Karpas-422 (cell line): ENCODE measurements around the gene CYLD. TPM values are rescaled to one million over a fixed set of nuclear protein-coding genes. Genes with fewer than 3 reads are reported as not detected.

Experiments
- DNase-seq: peaks from one replicate; pipeline ENCODE4 v3.0.0-alpha.2; 2015
- H2AFZ ChIP-seq: fragments of 200-600 bp; sonication (generic); 2 replicates; pipeline ENCODE4 v1.6.1; 2014; ENCODE audit warnings: antibody characterized with exemption, low read length, mixed read lengths
- H3K27ac ChIP-seq: fragments of 200-600 bp; sonication (generic); 2 replicates; pipeline ENCODE4 v1.5.1; 2014; ENCODE audit warnings: mild to moderate bottlenecking, low read length, moderate library complexity
- H3K27me3 ChIP-seq: fragments of 200-600 bp; sonication (generic); 2 replicates; pipeline ENCODE4 v1.6.1; 2014; ENCODE audit warnings: low read length, mixed read lengths
- H3K36me3 ChIP-seq: fragments of 200-600 bp; sonication (generic); 2 replicates; pipeline ENCODE4 v1.6.1; 2014; ENCODE audit warnings: low read length, mixed read lengths; ENCODE audit not compliant: insufficient read depth
- H3K4me1 ChIP-seq: fragments of 200-600 bp; sonication (generic); 2 replicates; pipeline ENCODE4 v1.6.1; 2014; ENCODE audit warnings: mild to moderate bottlenecking, low read length, mixed read lengths
- H3K4me2 ChIP-seq: fragments of 200-600 bp; sonication (generic); 2 replicates; pipeline ENCODE4 v1.6.1; 2014; ENCODE audit warnings: low read length, low read depth, mild to moderate bottlenecking; ENCODE audit not compliant: poor library complexity, severe bottlenecking
- H3K4me3 ChIP-seq: fragments of 200-600 bp; sonication (generic); 2 replicates; pipeline ENCODE4 v1.5.1; 2014; ENCODE audit warnings: mild to moderate bottlenecking, antibody characterized with exemption, low read length, mixed read lengths
- H3K79me2 ChIP-seq: fragments of 200-600 bp; sonication (generic); 2 replicates; pipeline ENCODE4 v1.6.1; 2014; ENCODE audit warnings: mild to moderate bottlenecking, low read length, mixed read lengths
- H3K9ac ChIP-seq: fragments of 200-600 bp; sonication (generic); 2 replicates; pipeline ENCODE4 v1.6.0; 2014; ENCODE audit warnings: low read length
- H3K9me2 ChIP-seq: fragments of 200-600 bp; sonication (generic), shearing (Covaris generic); replicated peaks from 2 replicates; pipeline ENCODE4 v1.6.0; 2014; ENCODE audit warnings: mild to moderate bottlenecking, low read length, moderate library complexity; ENCODE audit not compliant: insufficient read depth
- H3K9me3 ChIP-seq: fragments of 300-700, 200-600 bp; sonication (generic); 2 replicates; pipeline ENCODE4 v1.6.1; 2014; ENCODE audit warnings: low read length, mixed read lengths
- H4K20me1 ChIP-seq: fragments of 200-600 bp; sonication (generic); 2 replicates; pipeline ENCODE4 v1.6.1; 2014; ENCODE audit warnings: mild to moderate bottlenecking, antibody characterized with exemption, low read length, low read depth; ENCODE audit not compliant: insufficient read depth
- total RNA-seq: library from RNA; depleted of rRNA; stranded (reverse); fragments of >200 nt; shearing (Covaris generic); gene quantifications from 2 replicates; pipeline ENCODE4 v1.2.3, GENCODE V29; 2014; ENCODE audit warnings: low replicate concordance

CYLD gene
- total RNA-seq, 1 experiment from 2014 or later = 44.4 TPM

- H3K9me2 ChIP-seq = no peaks in the 10 kb centered on the region
- no peaks in the 10 kb centered on the region for H3K79me2 ChIP-seq
- no peaks in the 10 kb centered on the region for H3K27me3 ChIP-seq
- no peak overlapping the region for H3K9ac ChIP-seq
- H2AFZ ChIP-seq = no peak overlapping the region
- H3K4me2 ChIP-seq = no peak overlapping the region
- no peak overlapping the region for H3K27ac ChIP-seq
- H4K20me1 ChIP-seq = no peaks in the 10 kb centered on the region
- peaks cover 25% of the 10 kb centered on the region for H3K36me3 ChIP-seq
- H3K4me3 ChIP-seq = no peak overlapping the region
- no peak for DNase-seq
- H3K9me3 ChIP-seq = no peaks in the 10 kb centered on the region
- H3K4me1 ChIP-seq = no peaks in the 10 kb centered on the region
Observed at GRCh38 chr16:50789757-50790156, 47.9 kb downstream of the CYLD start.

- Histone ChIP-seq H3K36me3 (peaks cover 19% of the 10 kb centered on the region), H3K4me3 (no peak overlapping the region), H3K9ac (no peak overlapping the region), H3K27me3 (no peaks in the 10 kb centered on the region), H3K9me3 (no peaks in the 10 kb centered on the region), H4K20me1 (no peaks in the 10 kb centered on the region), H3K79me2 (no peaks in the 10 kb centered on the region), H3K4me2 (no peak overlapping the region), H3K4me1 (no peaks in the 10 kb centered on the region), H3K27ac (no peak overlapping the region), H2AFZ (no peak overlapping the region), H3K9me2 (no peaks in the 10 kb centered on the region)
- DNase-seq = no peak
Observed at GRCh38 chr16:50791522-50791921, 49.6 kb downstream of the CYLD start.

- peaks cover 3% of the 10 kb centered on the region; the same call in 1 of the 2 replicates for H3K36me3 ChIP-seq
Observed at GRCh38 chr16:50796829-50797228, 54.9 kb downstream of the CYLD start.

GRCh38 chr16:50797456-50797855, 55.6 kb downstream of the CYLD start:
- no peaks in the 10 kb centered on the region for H3K79me2 ChIP-seq
- H3K9me3 ChIP-seq = no peaks in the 10 kb centered on the region
- H3K9ac ChIP-seq = no peak overlapping the region
- H3K4me3 ChIP-seq = no peak overlapping the region
- no peaks in the 10 kb centered on the region for H3K27me3 ChIP-seq
- no peak overlapping the region for H2AFZ ChIP-seq
- no peak overlapping the region for H3K4me2 ChIP-seq
- no peaks in the 10 kb centered on the region for H4K20me1 ChIP-seq
- no peaks in the 10 kb centered on the region for H3K9me2 ChIP-seq
- DNase-seq = no peak
- H3K4me1 ChIP-seq = no peaks in the 10 kb centered on the region
- H3K36me3 ChIP-seq = peaks cover 3% of the 10 kb centered on the region; the same call in 1 of the 2 replicates
- H3K27ac ChIP-seq = no peak overlapping the region

More at GRCh38 chr16:50796829-50797228, 54.9 kb downstream of the CYLD start:
- Histone ChIP-seq H2AFZ (no peak overlapping the region), H4K20me1 (no peaks in the 10 kb centered on the region), H3K27me3 (no peaks in the 10 kb centered on the region), H3K79me2 (no peaks in the 10 kb centered on the region), H3K9me3 (no peaks in the 10 kb centered on the region), H3K27ac (no peak overlapping the region), H3K4me1 (no peaks in the 10 kb centered on the region), H3K4me2 (no peak overlapping the region), H3K4me3 (no peak overlapping the region), H3K9me2 (no peaks in the 10 kb centered on the region), H3K9ac (no peak overlapping the region)
- DNase-seq = no peak

DNA sequence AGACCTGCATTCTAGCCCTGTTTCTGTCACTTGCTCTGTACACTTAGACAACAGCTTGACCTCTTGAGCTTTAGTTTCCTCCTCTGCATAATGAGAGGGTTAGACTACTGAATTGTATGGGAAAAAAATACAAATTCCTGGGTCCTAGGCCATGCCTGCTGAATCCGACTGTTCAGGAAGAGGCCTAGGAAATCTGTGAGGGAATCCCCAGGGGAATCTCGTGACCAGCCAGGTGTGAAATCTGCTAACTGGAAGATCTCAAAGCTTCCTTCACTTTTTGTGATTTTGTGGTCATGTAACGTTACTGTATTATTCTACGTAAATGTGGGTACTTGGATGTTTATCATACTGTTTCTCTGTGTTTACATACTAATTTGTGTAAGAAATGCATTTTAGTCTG, 58.2 kb downstream of the CYLD start:
- Histone ChIP-seq H3K27ac (no peak overlapping the region), H3K9me3 (no peaks in the 10 kb centered on the region), H3K36me3 (no peaks in the 10 kb centered on the region), H4K20me1 (no peaks in the 10 kb centered on the region), H3K27me3 (no peaks in the 10 kb centered on the region), H3K4me1 (no peaks in the 10 kb centered on the region), H3K9ac (no peak overlapping the region), H3K4me2 (no peak overlapping the region), H3K9me2 (no peaks in the 10 kb centered on the region), H3K79me2 (no peaks in the 10 kb centered on the region), H2AFZ (no peak overlapping the region), H3K4me3 (no peak overlapping the region)
- no peak for DNase-seq

DNA sequence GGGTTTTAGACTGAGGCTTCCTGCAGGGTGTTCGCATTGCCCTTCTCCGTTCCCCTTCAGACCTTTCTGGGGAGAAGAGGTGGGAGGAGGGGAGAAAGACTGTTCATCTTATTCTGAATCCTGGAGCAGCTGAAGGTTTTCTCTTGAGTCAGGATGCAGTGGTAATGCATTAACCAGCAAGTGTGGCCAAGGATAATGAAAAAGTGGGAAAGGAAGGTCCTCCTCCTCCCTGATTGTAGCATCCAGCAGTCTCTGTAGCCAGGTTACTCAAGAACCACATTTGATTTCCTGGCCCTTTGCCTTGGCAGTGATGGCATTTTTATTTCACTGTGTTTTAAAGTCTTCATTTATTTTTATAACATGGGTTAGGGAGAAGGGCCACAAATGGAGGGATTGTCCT, 59.1 kb downstream of the CYLD start:
- no peak for DNase-seq
- H4K20me1 ChIP-seq = no peaks in the 10 kb centered on the region
- H3K27ac ChIP-seq = no peak overlapping the region
- no peaks in the 10 kb centered on the region for H3K79me2 ChIP-seq
- H3K9me3 ChIP-seq = no peaks in the 10 kb centered on the region
- no peak overlapping the region for H3K4me2 ChIP-seq
- no peaks in the 10 kb centered on the region for H3K9me2 ChIP-seq
- H3K36me3 ChIP-seq = no peaks in the 10 kb centered on the region
- H3K4me1 ChIP-seq = peaks cover 3% of the 10 kb centered on the region; the same call in 1 of the 2 replicates
- no peak overlapping the region for H3K4me3 ChIP-seq
- no peak overlapping the region for H3K9ac ChIP-seq
- no peak overlapping the region for H2AFZ ChIP-seq
- H3K27me3 ChIP-seq = no peaks in the 10 kb centered on the region

DNA sequence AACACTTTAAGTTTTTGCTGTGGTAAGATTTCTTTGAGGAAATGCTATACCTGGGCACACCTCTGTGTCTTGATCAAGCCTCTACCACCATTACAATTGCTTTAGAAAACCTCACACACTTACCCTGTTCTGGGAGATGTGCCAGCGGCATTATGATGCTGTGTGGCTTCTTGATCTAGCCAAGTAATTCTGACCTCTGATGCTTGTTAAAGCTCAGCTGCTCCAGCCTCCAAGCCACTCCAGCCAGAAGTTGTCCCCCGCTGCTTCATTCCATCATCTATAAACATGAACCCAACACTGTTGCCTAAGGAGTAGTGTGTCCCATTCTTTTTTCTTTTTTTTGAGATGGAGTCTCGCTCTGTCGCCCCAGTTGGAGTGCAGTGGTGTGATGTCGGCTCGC, 60.1 kb downstream of the CYLD start:
- Histone ChIP-seq H3K4me1 (peaks cover 6% of the 10 kb centered on the region), H2AFZ (no peak overlapping the region), H4K20me1 (no peaks in the 10 kb centered on the region), H3K9me2 (no peaks in the 10 kb centered on the region), H3K4me3 (no peak overlapping the region), H3K9me3 (no peaks in the 10 kb centered on the region), H3K79me2 (no peaks in the 10 kb centered on the region), H3K27ac (no peak overlapping the region), H3K27me3 (no peaks in the 10 kb centered on the region), H3K4me2 (no peak overlapping the region), H3K36me3 (no peaks in the 10 kb centered on the region), H3K9ac (no peak overlapping the region)
- no peak for DNase-seq

- H4K20me1 ChIP-seq = no peaks in the 10 kb centered on the region
- H3K4me3 ChIP-seq = no peak overlapping the region
- H3K4me2 ChIP-seq = no peak overlapping the region
- no peak overlapping the region for H3K27ac ChIP-seq
- no peak overlapping the region for H3K9ac ChIP-seq
- no peaks in the 10 kb centered on the region for H3K27me3 ChIP-seq
- peaks cover 6% of the 10 kb centered on the region for H3K4me1 ChIP-seq
- no peak overlapping the region for H2AFZ ChIP-seq
- no peaks in the 10 kb centered on the region for H3K9me2 ChIP-seq
- no peak for DNase-seq
- no peaks in the 10 kb centered on the region for H3K9me3 ChIP-seq
- H3K36me3 ChIP-seq = no peaks in the 10 kb centered on the region
- H3K79me2 ChIP-seq = no peaks in the 10 kb centered on the region
Observed at GRCh38 chr16:50802961-50803360, 61.1 kb downstream of the CYLD start.
